Activated CD8-positive, alpha-beta T cell treated with anti-CD3 and anti-CD28 coated beads for 36 hours (primary cell): ENCODE data around the gene EHMT1. TPM values are rescaled to one million over a fixed set of nuclear protein-coding genes. Genes with fewer than 3 reads are reported as not detected.

Experiments
- ATAC-seq: fragments of 200-7000 bp; cut with Tn5 transposase; one replicate; pipeline ENCODE4 v1.10.0; 2021; ENCODE audit warnings: mild to moderate bottlenecking, moderate library complexity
- CTCF ChIA-PET: fragments of 350-600 bp; sonication (Branson Sonifier 250); formaldehyde crosslinking; loops from one replicate; lab custom pipeline; 2021; ENCODE audit warnings: antibody characterized with exemption; lab: Charles Lee
- POLR2A ChIA-PET: fragments of 350-600 bp; sonication (Branson Sonifier 250); formaldehyde crosslinking; loops from one replicate; lab custom pipeline; 2021; ENCODE audit warnings: antibody characterized with exemption; lab: Charles Lee
- DNase-seq: peaks from one replicate; pipeline ENCODE4 v3.0.0-alpha.2; 2020
- H3K27ac Mint-ChIP-seq: one replicate; pipeline ENCODE4 v1.8.0; 2021; ENCODE audit warnings: mild to moderate bottlenecking, mixed read lengths
- H3K27me3 Mint-ChIP-seq: one replicate; pipeline ENCODE4 v1.8.0; 2021; ENCODE audit warnings: mixed read lengths
- H3K36me3 Mint-ChIP-seq: one replicate; pipeline ENCODE4 v1.8.0; 2021; ENCODE audit warnings: low read depth, mixed read lengths
- H3K4me1 Mint-ChIP-seq: one replicate; pipeline ENCODE4 v1.8.0; 2021; ENCODE audit warnings: low read depth, mixed read lengths
- H3K4me3 Mint-ChIP-seq: one replicate; pipeline ENCODE4 v1.8.0; 2021; ENCODE audit warnings: mild to moderate bottlenecking, moderate library complexity, mixed read lengths
- H3K9me3 Mint-ChIP-seq: one replicate; pipeline ENCODE4 v1.8.0; 2021; ENCODE audit warnings: mixed read lengths
- CTCF ChIP-seq: fragments of 200-600 bp; IDR thresholded peaks from one replicate; pipeline ENCODE4 v1.8.0; 2022; ENCODE audit warnings: antibody characterized with exemption, mild to moderate bottlenecking
- intact Hi-C: fragments of 100-400 bp; cut with micrococcal nuclease; formaldehyde crosslinking; loops from one replicate; pipeline ENCODE4 v1.10.0; 2022
- total RNA-seq, 2 experiments: library from RNA; stranded (reverse); gene quantifications; one replicate each; pipeline ENCODE4 v1.2.3, GENCODE V29; 2021

Gene EHMT1
- total RNA-seq, 2 experiments from 2014 or later, result 62.1 to 67.1 TPM

- no peaks in the 10 kb centered on the region for H3K9me3 Mint-ChIP-seq
- no peak for TF ChIP-seq CTCF
- ChIA-PET CTCF (no interaction called here), POLR2A (no interaction called here)
- DNase-seq (no peak), ATAC-seq (no peak)
- H3K27ac Mint-ChIP-seq, result no peak overlapping the region
- no peak overlapping the region for H3K4me3 Mint-ChIP-seq
- no peaks in the 10 kb centered on the region for H3K36me3 Mint-ChIP-seq
- H3K27me3 Mint-ChIP-seq, result peaks cover 33% of the 10 kb centered on the region
- peaks cover 2% of the 10 kb centered on the region for H3K4me1 Mint-ChIP-seq
- intact Hi-C loops, result no loop called here
Observed at GRCh38 chr9:137879566-137880150, 260.9 kb downstream of the EHMT1 start.

- POLR2A ChIA-PET, result no interaction called here
- no peak for ATAC-seq
- DNase-seq, result no peak
- intact Hi-C loops, result no loop called here
- no peak for TF ChIP-seq CTCF
- Mint-ChIP-seq H3K27ac (no peak overlapping the region), H3K9me3 (no peaks in the 10 kb centered on the region), H3K4me1 (peaks cover 2% of the 10 kb centered on the region), H3K36me3 (no peaks in the 10 kb centered on the region), H3K27me3 (peaks cover 26% of the 10 kb centered on the region), H3K4me3 (no peak overlapping the region)
- CTCF ChIA-PET, result no interaction called here
Observed at GRCh38 chr9:137880160-137880975, 261.6 kb downstream of the EHMT1 start.

- Mint-ChIP-seq H3K27ac (no peak overlapping the region), H3K4me3 (no peak overlapping the region), H3K4me1 (peaks cover 2% of the 10 kb centered on the region), H3K36me3 (no peaks in the 10 kb centered on the region), H3K9me3 (no peaks in the 10 kb centered on the region), H3K27me3 (peaks cover 21% of the 10 kb centered on the region)
- ChIA-PET POLR2A (no interaction called here), CTCF (no interaction called here)
- no peak for ATAC-seq
- intact Hi-C loops, result no loop called here
- DNase-seq, result no peak
- TF ChIP-seq CTCF, result no peak
Observed at GRCh38 chr9:137880976-137881530, 262.2 kb downstream of the EHMT1 start.

- H3K9me3 Mint-ChIP-seq, result no peaks in the 10 kb centered on the region
- no peak overlapping the region for H3K27ac Mint-ChIP-seq
- DNase-seq (no peak), ATAC-seq (no peak)
- TF ChIP-seq CTCF, result no peak
- no peaks in the 10 kb centered on the region for H3K36me3 Mint-ChIP-seq
- H3K4me1 Mint-ChIP-seq, result no peaks in the 10 kb centered on the region
- H3K4me3 Mint-ChIP-seq, result no peak overlapping the region
- peaks cover 14% of the 10 kb centered on the region for H3K27me3 Mint-ChIP-seq
- intact Hi-C loops, result no loop called here
- POLR2A ChIA-PET, result no interaction called here
- CTCF ChIA-PET, result no interaction called here
Observed at GRCh38 chr9:137881591-137882505, 263.0 kb downstream of the EHMT1 start.
